HepG2 (cell line): ENCODE data around the gene MAFB. TPM values are rescaled to one million over a fixed set of nuclear protein-coding genes. Genes with fewer than 3 reads are reported as not detected.

ENCODE experiments used
- ATAC-seq: fragments of 200-7000 bp; cut with Tn5 transposase; 3 replicates; pipeline ENCODE4 v1.9.1; 2020; ENCODE audit warnings: mild to moderate bottlenecking, moderate library complexity
- BruUV-seq: library from RNA; stranded (reverse); fragments of 400-500 nt; replicated peaks from 2 replicates; lab custom pipeline; 2021; lab: Mats Ljungman, UMichigan
- CTCF ChIA-PET: fragments of 300-600 bp; formaldehyde crosslinking; extraction: SDS; loops from one replicate; lab custom pipeline; 2021; ENCODE audit warnings: low total read pairs, inconsistent platforms, low intra/inter-chr PET ratio; lab: Yijun Ruan, JAX
- POLR2A ChIA-PET: fragments of 350-600 bp; sonication (Branson Sonifier 250); formaldehyde crosslinking; loops from one replicate; lab custom pipeline; 2020; ENCODE audit warnings: antibody characterized with exemption, inconsistent platforms; lab: Yijun Ruan, JAX
- DNase-seq: peaks from one replicate; pipeline ENCODE4 v3.0.0-alpha.2; 2015; ENCODE audit warnings: low spot score
- FAIRE-seq: peaks from 3 replicates; lab custom pipeline; 2011; peaks lifted over from hg19 to GRCh38; lab: Jason Lieb, UNC
- H2AFZ ChIP-seq: one replicate; pipeline ENCODE4 v1.6.1; 2011; ENCODE audit warnings: low read length, inconsistent platforms
- H3K27ac ChIP-seq: fragments of 300-600 bp; 3 replicates; pipeline ENCODE4 v1.8.0; 2011; ENCODE audit warnings: mixed run types, mild to moderate bottlenecking, mixed read lengths, low read length, inconsistent platforms; ENCODE audit not compliant: insufficient read depth; ENCODE audit errors: extremely low read length
- H3K27me3 ChIP-seq, 2 experiments: fragments of 200-600 bp in 1 of 2; 2 replicates in 1 of 2; 3 replicates in 1 of 2; pipeline versions ENCODE4 v1.6.0 to v1.8.0; 2011; ENCODE audit warnings: low read length in 2 of 2, mild to moderate bottlenecking in 2 of 2, moderate library complexity in 2 of 2, inconsistent platforms in 1 of 2; ENCODE audit not compliant: insufficient read depth in 2 of 2, control insufficient read depth in 1 of 2
- H3K36me3 ChIP-seq, 2 experiments: fragments of 200-600 bp in 1 of 2; replicated peaks in 1 of 2; 2 replicates in 1 of 2; 3 replicates in 1 of 2; pipeline versions ENCODE4 v1.5.1 to v1.8.0; 2011; ENCODE audit warnings: low read length in 2 of 2, inconsistent platforms in 1 of 2; ENCODE audit not compliant: insufficient read depth in 2 of 2, control insufficient read depth in 1 of 2
- H3K4me1 ChIP-seq: 2 replicates; pipeline ENCODE4 v1.5.1; 2012; ENCODE audit warnings: low read length, inconsistent platforms; ENCODE audit not compliant: insufficient read depth
- H3K4me2 ChIP-seq: 2 replicates; pipeline ENCODE4 v1.6.0; 2011; ENCODE audit warnings: low read depth, low read length, inconsistent platforms
- H3K4me3 ChIP-seq, 3 experiments: fragments of 200-600 bp in 1 of 3; sonication (generic), shearing (Covaris generic) in 1 of 3; replicated peaks in 1 of 3; 2 replicates each; pipeline ENCODE4 v1.5.1; 2011 to 2016; ENCODE audit warnings: low read length in 3 of 3, inconsistent platforms in 2 of 3, low read depth in 2 of 3, mild to moderate bottlenecking in 2 of 3, control low read depth in 1 of 3, mixed read lengths in 1 of 3; ENCODE audit not compliant: insufficient read depth in 1 of 3
- H3K79me2 ChIP-seq: one replicate; pipeline ENCODE4 v1.6.1; 2011; ENCODE audit warnings: low read length, inconsistent platforms; ENCODE audit not compliant: insufficient read depth
- H3K9ac ChIP-seq: 2 replicates; pipeline ENCODE4 v1.6.0; 2011; ENCODE audit warnings: mild to moderate bottlenecking, low read depth, low read length, inconsistent platforms; ENCODE audit not compliant: insufficient read depth
- H3K9me3 ChIP-seq: 2 replicates; pipeline ENCODE4 v1.5.1; 2012; ENCODE audit warnings: mild to moderate bottlenecking, low read length
- H4K20me1 ChIP-seq: 2 replicates; pipeline ENCODE4 v1.6.0; 2011; ENCODE audit warnings: inconsistent platforms, mild to moderate bottlenecking, low read length, moderate library complexity; ENCODE audit not compliant: insufficient read depth
- ATAD3A ChIP-seq: sonication (generic); formaldehyde crosslinking; IDR thresholded peaks from 2 replicates; pipeline ENCODE4 v1.4.0; 2020; ENCODE audit warnings: missing genetic modification reagents
- CHD4 ChIP-seq: fragments of 200-600 bp; sonication (generic); IDR thresholded peaks from 2 replicates; pipeline ENCODE4 v1.7.0; 2017; ENCODE audit warnings: mild to moderate bottlenecking, low read length, borderline replicate concordance
- CREB1 ChIP-seq, 2 experiments: fragments of 450-650 bp in 1 of 2; IDR thresholded peaks; 2 replicates each; pipeline ENCODE4 v1.6.1; 2016 to 2017; ENCODE audit warnings: control low read depth in 1 of 2, mild to moderate bottlenecking in 1 of 2, missing compliant biosample characterization in 1 of 2, missing genetic modification characterization in 1 of 2
- FLYWCH1 ChIP-seq: sonication (generic); formaldehyde crosslinking; IDR thresholded peaks from 2 replicates; pipeline ENCODE4 v1.8.1; 2023; ENCODE audit warnings: mild to moderate bottlenecking, missing genetic modification reagents
- HHEX ChIP-seq: IDR thresholded peaks from 2 replicates; pipeline ENCODE4 v1.6.1; 2016; ENCODE audit warnings: control low read depth
- HNRNPK ChIP-seq: fragments of 200-400 bp; formaldehyde crosslinking; IDR thresholded peaks from 2 replicates; pipeline ENCODE4 v1.6.1; 2018; ENCODE audit warnings: low read length, low read depth, moderate library complexity, mild to moderate bottlenecking; ENCODE audit not compliant: poor library complexity, severe bottlenecking
- KMT2A ChIP-seq: sonication (generic); formaldehyde crosslinking; IDR thresholded peaks from 2 replicates; pipeline ENCODE4 v1.4.0; 2020; ENCODE audit warnings: missing genetic modification reagents
- TBX2 ChIP-seq: sonication (generic); formaldehyde crosslinking; IDR thresholded peaks from 2 replicates; pipeline ENCODE4 v1.5.0; 2020; ENCODE audit warnings: missing genetic modification reagents, mild to moderate bottlenecking, borderline replicate concordance
- ZFP82 ChIP-seq: sonication (generic); formaldehyde crosslinking; IDR thresholded peaks from 2 replicates; pipeline ENCODE4 v1.5.1; 2020; ENCODE audit warnings: mild to moderate bottlenecking, missing genetic modification reagents, borderline replicate concordance
- ZKSCAN1 ChIP-seq: fragments of 150-350 bp; IDR thresholded peaks from 2 replicates; pipeline ENCODE4 v1.6.1; 2014; ENCODE audit warnings: low read length
- ZMYM3 ChIP-seq: sonication (generic); formaldehyde crosslinking; IDR thresholded peaks from 2 replicates; pipeline ENCODE4 v1.5.1; 2020; ENCODE audit warnings: mild to moderate bottlenecking, missing genetic modification reagents
- ZNF10 ChIP-seq: sonication (generic); formaldehyde crosslinking; IDR thresholded peaks from 2 replicates; pipeline ENCODE4 v1.4.0; 2020; ENCODE audit warnings: mild to moderate bottlenecking, low read depth, missing genetic modification reagents, borderline replicate concordance
- ZNF251 ChIP-seq: sonication (generic); formaldehyde crosslinking; IDR thresholded peaks from 2 replicates; pipeline ENCODE4 v1.9.0; 2021; ENCODE audit warnings: mild to moderate bottlenecking, missing genetic modification reagents
- ZNF264 ChIP-seq: sonication (generic); formaldehyde crosslinking; IDR thresholded peaks from 2 replicates; pipeline ENCODE4 v1.4.0; 2020; ENCODE audit warnings: missing genetic modification reagents
- ZNF629 ChIP-seq: sonication (generic); formaldehyde crosslinking; conservative IDR thresholded peaks from 2 replicates; pipeline ENCODE4 v1.5.0; 2020; ENCODE audit warnings: missing genetic modification reagents
- ZNF703 ChIP-seq: sonication (generic); formaldehyde crosslinking; IDR thresholded peaks from 2 replicates; pipeline ENCODE4 v1.5.1; 2020; ENCODE audit warnings: missing genetic modification reagents, mild to moderate bottlenecking, moderate library complexity, borderline replicate concordance
- WGBS: methylation state at CpG from one replicate; pipeline ENCODE4 v1.1.6; 2017; ENCODE audit warnings: low lambda C conversion rate; 5-methylcytosine and 5-hydroxymethylcytosine counted together
- in situ Hi-C: cut with HindIII; loops from 2 replicates; pipeline ENCODE4 v1.10.0; 2017; ENCODE audit warnings: low pct_unique_long_range_greater_than_20kb; ENCODE audit not compliant: extremely low pct_ligation_motif_present
- intact Hi-C: fragments of 100-400 bp; cut with micrococcal nuclease; formaldehyde crosslinking; loops from one replicate; pipeline ENCODE4 v1.10.0; 2022; ENCODE audit not compliant: unreplicated experiment
- polyA plus RNA-seq, 8 experiments: library from polyadenylated mRNA; depleted of rRNA in 3 of 8; stranded (reverse) in 7 of 8; unstranded in 1 of 8; fragments of >200 nt; fragmentation: Illumina TruSeq in 4 of 8; extraction: Trizol in 4 of 8; gene quantifications; 2 replicates each; pipeline versions ENCODE4 v1.2.1 to v1.2.3, GENCODE V29; 2011 to 2016; ENCODE audit warnings: low read depth in 4 of 8, missing spikeins in 1 of 8, mixed read lengths in 1 of 8; ENCODE audit not compliant: insufficient read depth in 1 of 8
- total RNA-seq, 5 experiments: library from RNA; depleted of rRNA; stranded (reverse); fragments of >200 nt; fragmentation: Illumina TruSeq; extraction: Trizol; gene quantifications; 2 replicates each; pipeline ENCODE4 v1.2.3, GENCODE V29; 2016; ENCODE audit warnings: low read depth in 1 of 5

The MAFB gene
- total and polyA plus RNA-seq, 2 of the 13 experiments (the other 11 are each of a cell fraction or from before 2014, with no cell fraction given): 0.08 to 0.11 TPM

DNA sequence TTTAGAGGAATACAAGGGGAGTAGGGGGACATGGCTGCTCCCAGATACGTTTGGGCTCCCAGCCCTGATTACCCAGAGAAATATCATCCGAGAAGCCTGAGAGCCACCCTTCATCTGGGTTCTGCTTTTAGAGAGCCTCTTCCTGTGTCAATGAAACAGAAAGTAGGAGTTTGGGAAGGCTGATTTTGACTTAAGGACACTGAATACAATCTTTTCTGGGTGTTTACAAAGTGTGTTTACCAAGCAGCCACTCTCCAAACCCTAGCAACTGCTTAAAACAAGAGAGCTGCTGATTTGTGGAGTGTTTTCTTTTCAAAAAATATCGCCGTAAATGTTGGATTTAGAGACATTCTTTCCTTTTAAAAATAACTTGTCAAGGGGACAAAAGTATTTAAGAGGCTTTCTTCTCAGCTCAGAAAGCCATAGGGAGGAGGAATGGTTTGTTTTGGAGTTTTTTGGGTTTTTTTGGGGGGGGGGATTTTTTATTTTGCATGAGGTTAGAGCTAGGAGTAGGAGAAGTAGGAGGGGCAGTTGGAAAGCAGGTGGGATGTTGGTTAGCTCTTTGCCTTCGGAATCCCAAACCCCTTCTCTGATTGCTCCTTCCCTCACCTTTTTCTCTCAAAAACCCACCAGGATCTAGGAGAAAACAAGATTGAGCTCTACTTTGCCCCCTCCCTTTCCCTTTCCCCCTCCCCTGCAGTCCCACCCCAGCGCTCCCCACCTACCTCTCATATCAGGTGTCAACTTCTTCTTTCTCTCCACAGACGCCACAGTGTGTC lies 12.4 kb downstream of the MAFB start:
- Histone ChIP-seq H3K36me3 (no peaks in the 10 kb centered on the region), H3K79me2 (no peaks in the 10 kb centered on the region), H3K27me3 (peaks cover 0 to 1% of the 10 kb centered on the region in 2 experiments; a peak in 2 of 5 replicates), H3K9me3 (no peaks in the 10 kb centered on the region), H2AFZ (no peak overlapping the region), H3K9ac (no peak overlapping the region), H4K20me1 (no peaks in the 10 kb centered on the region), H3K4me1 (peaks cover 27% of the 10 kb centered on the region), H3K27ac (no peak overlapping the region), H3K4me2 (peak overlapping the region; percentile 37; the same call in 1 of the 2 replicates), H3K4me3 (no peak overlapping the region)
- no peak for TF ChIP-seq FLYWCH1
- no peak for TF ChIP-seq ZNF10 (CRISPR knock-in tag)
- TF ChIP-seq ZNF251 (CRISPR knock-in tag): no peak
- no peak for TF ChIP-seq HHEX (CRISPR knock-in tag)
- peak; percentile 92 for TF ChIP-seq HNRNPK
- no peak for TF ChIP-seq KMT2A
- ChIA-PET POLR2A (no interaction called here), CTCF (no interaction called here)
- ATAC-seq (peak; percentile 28; the same call in 1 of the 3 replicates), FAIRE-seq (no peak), DNase-seq (no peak)
- intact Hi-C loops: no loop called here
- in situ Hi-C loops: no loop called here
- no TSS peak for BruUV-seq
- 32% methylated on average over 7 of the region's 7 CpGs for WGBS

DNA sequence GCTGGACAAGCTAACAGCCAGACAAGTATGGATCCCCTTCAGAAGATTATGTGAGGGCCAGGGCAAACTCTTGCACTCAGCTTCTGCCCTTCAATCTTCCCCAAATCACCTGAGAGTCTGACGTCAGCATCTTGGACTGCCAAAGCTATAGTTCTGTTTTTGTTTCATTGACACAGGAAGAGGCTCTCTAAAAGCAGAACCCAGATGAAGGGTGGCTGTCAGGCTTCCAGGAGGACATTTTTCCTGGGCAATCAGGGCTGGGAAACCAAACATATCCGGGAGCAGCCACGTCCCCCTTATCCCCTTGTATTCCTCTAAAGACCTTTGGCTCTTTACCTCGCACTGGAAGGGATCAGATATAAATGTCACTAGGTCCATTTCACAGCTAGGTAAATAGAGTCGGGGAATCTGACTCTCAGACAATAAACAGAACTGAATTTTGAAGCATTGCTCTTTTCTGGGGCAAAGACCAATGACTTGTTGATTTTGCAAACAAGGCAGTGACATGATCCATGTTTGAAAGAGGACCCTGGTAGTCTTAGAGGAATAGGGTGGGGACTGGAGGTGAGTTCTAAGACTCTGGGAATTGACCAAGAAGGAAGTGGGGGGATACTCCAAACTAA lies 13.3 kb downstream of the MAFB start:
- no peak overlapping the region for H3K27ac ChIP-seq
- WGBS: 11% methylated on average over 5 of the region's 5 CpGs
- ATAC-seq (no peak), FAIRE-seq (no peak), DNase-seq (no peak)
- TF ChIP-seq ZNF703 (CRISPR knock-in tag): no peak
- no peak for TF ChIP-seq HHEX (CRISPR knock-in tag)
- TF ChIP-seq ZFP82 (CRISPR knock-in tag): no peak
- peak; percentile 62; the same call in 1 of the 2 replicates for TF ChIP-seq CHD4
- TF ChIP-seq CREB1 (IDR thresholded peaks at IDR 0.05): peak; percentile 81
- TF ChIP-seq CREB1 (CRISPR knock-in tag; IDR thresholded peaks at IDR 0.05): no peak
- no peak for TF ChIP-seq ATAD3A (CRISPR knock-in tag)
- peak; percentile 91 for TF ChIP-seq ZMYM3 (CRISPR knock-in tag)
- peak; percentile 93 for TF ChIP-seq ZNF629 (CRISPR knock-in tag)
- TF ChIP-seq TBX2 (CRISPR knock-in tag): no peak
- no peak for TF ChIP-seq ZKSCAN1
- no peak for TF ChIP-seq ZNF264
- H3K9ac ChIP-seq: no peak overlapping the region
- intact Hi-C loops: no loop called here
- H3K4me2 ChIP-seq: no peak overlapping the region
- H3K9me3 ChIP-seq: no peaks in the 10 kb centered on the region
- H3K27me3 ChIP-seq: peaks cover 0 to 1% of the 10 kb centered on the region in 2 experiments; a peak in 2 of 5 replicates
- no TSS peak for BruUV-seq
- no peak overlapping the region for H3K4me3 ChIP-seq
- in situ Hi-C loops: no loop called here
- POLR2A ChIA-PET: no interaction called here
- no peaks in the 10 kb centered on the region for H4K20me1 ChIP-seq
- CTCF ChIA-PET: no interaction called here
- no peaks in the 10 kb centered on the region for H3K79me2 ChIP-seq
- H3K36me3 ChIP-seq: no peaks in the 10 kb centered on the region
- H3K4me1 ChIP-seq: peaks cover 24% of the 10 kb centered on the region
- H2AFZ ChIP-seq: no peak overlapping the region
